ENCODE results near the gene GTSE1.
"Not testable (repeated sequence)": the region's sequence is repeated elsewhere in the genome, so short reads cannot be mapped to it uniquely, and the experiment has no call there.

Gene GTSE1

GRCh38 chr22:46295277-46295971 lies 1.2 kb upstream of the GTSE1 start:
- no peak for DNase-seq

- peak; percentile 50 for DNase-seq
Measured at GRCh38 chr22:46297151-46297812, 612 bp downstream of the GTSE1 start.

GRCh38 chr22:46299101-46299500 lies 2.4 kb downstream of the GTSE1 start:
- DNase-seq, result no peak

- DNase-seq, result no peak
Measured at GRCh38 chr22:46300491-46300890, 3.8 kb downstream of the GTSE1 start.

- no peak for DNase-seq
Measured at GRCh38 chr22:46303347-46303965, 6.8 kb downstream of the GTSE1 start.

- DNase-seq, result no peak
Measured at GRCh38 chr22:46308283-46308988, 11.8 kb downstream of the GTSE1 start.

GRCh38 chr22:46309526-46310085 lies 12.9 kb downstream of the GTSE1 start:
- DNase-seq, result no peak

GRCh38 chr22:46312056-46312455 lies 15.4 kb downstream of the GTSE1 start:
- no peak for DNase-seq

GRCh38 chr22:46312848-46313247 lies 16.2 kb downstream of the GTSE1 start:
- DNase-seq, result not testable (repeated sequence)

GRCh38 chr22:46315976-46316375 lies 19.3 kb downstream of the GTSE1 start:
- DNase-seq, result no peak

GRCh38 chr22:46317646-46318045 lies 21.0 kb downstream of the GTSE1 start:
- DNase-seq, result no peak

GRCh38 chr22:46318576-46318975 lies 21.9 kb downstream of the GTSE1 start:
- no peak for DNase-seq

- no peak for DNase-seq
Measured at GRCh38 chr22:46319319-46319718, 22.6 kb downstream of the GTSE1 start.

- no peak for DNase-seq
Measured at GRCh38 chr22:46320166-46320710, 23.6 kb downstream of the GTSE1 start.

- DNase-seq, result no peak
Measured at GRCh38 chr22:46320716-46321386, 24.2 kb downstream of the GTSE1 start.

GRCh38 chr22:46322711-46323110 lies 26.0 kb downstream of the GTSE1 start:
- DNase-seq, result no peak

GRCh38 chr22:46323162-46323561 lies 26.5 kb downstream of the GTSE1 start:
- no peak for DNase-seq

- no peak for DNase-seq
Measured at GRCh38 chr22:46326066-46326680, 29.5 kb downstream of the GTSE1 start.

GRCh38 chr22:46327691-46328465 lies 31.2 kb downstream of the GTSE1 start:
- no peak for DNase-seq

GRCh38 chr22:46328797-46329196 lies 32.1 kb downstream of the GTSE1 start:
- no peak for DNase-seq

- no peak for DNase-seq
Measured at GRCh38 chr22:46329616-46330015, 32.9 kb downstream of the GTSE1 start.

All from stimulated activated CD8-positive, alpha-beta memory T cell treated with anti-CD3 and anti-CD28 coated beads, Interleukin-4, amount 100 ng/mL, for 48 hours (primary cell).